Effector memory CD4-positive, alpha-beta T cell (primary cell): Measurements from ENCODE around the gene RNF41.

ENCODE experiments used
- DNase-seq, 3 donors: peaks; one replicate each; pipeline ENCODE4 v3.0.0-alpha.2; 2020
- H3K27ac ChIP-seq: 2 replicates; pipeline ENCODE4 v1.7.0; 2013; ENCODE audit warnings: mild to moderate bottlenecking, low read length, moderate library complexity; ENCODE audit not compliant: insufficient read depth, poor library complexity, severe bottlenecking
- H3K27me3 ChIP-seq: replicated peaks from 2 replicates; pipeline ENCODE4 v1.7.0; 2013; ENCODE audit warnings: mild to moderate bottlenecking, low read length; ENCODE audit not compliant: insufficient read depth, control insufficient read depth, poor library complexity, severe bottlenecking
- H3K36me3 ChIP-seq: 2 replicates; pipeline ENCODE4 v1.7.0; 2013; ENCODE audit warnings: mild to moderate bottlenecking, low read length, moderate library complexity; ENCODE audit not compliant: control insufficient read depth, insufficient read depth
- H3K4me1 ChIP-seq: 2 replicates; pipeline ENCODE4 v1.7.0; 2013; ENCODE audit warnings: low read length, mild to moderate bottlenecking; ENCODE audit not compliant: control insufficient read depth, insufficient read depth, poor library complexity, severe bottlenecking
- H3K4me3 ChIP-seq: 2 replicates; pipeline ENCODE4 v1.7.0; 2013; ENCODE audit warnings: low read length, low read depth, mild to moderate bottlenecking; ENCODE audit not compliant: insufficient read depth, poor library complexity, severe bottlenecking
- H3K9me3 ChIP-seq: 2 replicates; pipeline ENCODE4 v1.7.0; 2013; ENCODE audit warnings: mild to moderate bottlenecking, low read length, moderate library complexity; ENCODE audit not compliant: control insufficient read depth

The RNF41 gene

DNA sequence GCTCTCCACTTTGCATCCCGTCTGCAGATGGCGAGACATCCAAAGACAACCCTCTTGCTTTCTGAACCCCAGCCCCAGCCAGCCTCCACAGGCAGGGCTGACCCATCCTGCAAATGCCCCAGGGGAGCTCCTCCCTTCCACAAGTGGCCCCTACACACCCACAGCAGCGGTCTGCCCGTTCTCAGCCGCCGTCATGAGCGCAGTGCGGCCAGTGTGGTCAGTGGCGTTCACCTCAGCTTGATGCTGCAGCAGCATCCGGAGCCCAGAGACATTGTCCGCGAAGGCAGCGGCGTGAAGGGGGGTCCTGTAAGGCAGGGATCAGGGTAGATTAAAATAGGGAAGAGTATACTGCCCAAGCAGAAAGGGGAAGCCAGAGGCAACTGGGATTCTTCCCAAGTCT is 22.8 kb upstream of the RNF41 start:
- Histone ChIP-seq H3K36me3 (peaks cover 91% of the 10 kb centered on the region), H3K9me3 (no peaks in the 10 kb centered on the region), H3K4me3 (no peak overlapping the region), H3K27me3 (no peaks in the 10 kb centered on the region), H3K27ac (no peak overlapping the region), H3K4me1 (no peaks in the 10 kb centered on the region)
- DNase-seq, result no peak

DNA sequence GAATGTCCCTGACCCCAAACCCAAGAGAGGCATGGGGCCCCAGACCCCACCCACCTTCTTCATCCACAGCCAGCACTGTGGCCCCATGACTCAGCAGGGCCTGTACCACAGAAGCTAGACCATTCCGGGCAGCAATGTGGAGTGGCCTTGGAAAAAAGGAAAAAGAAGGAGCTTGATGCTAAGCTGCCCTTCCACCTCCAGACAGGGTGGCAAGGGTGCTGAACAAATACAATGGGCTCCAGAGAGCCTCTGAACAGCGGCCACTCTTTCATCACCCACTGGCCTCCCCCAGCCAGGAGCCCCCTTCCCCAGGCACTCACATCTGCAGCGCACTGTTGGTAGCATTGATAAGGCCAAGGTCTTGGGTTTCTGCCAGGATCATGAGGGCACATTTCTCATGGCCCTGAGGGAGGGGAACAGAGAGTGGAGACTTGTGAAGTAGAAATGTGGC is 22.0 kb upstream of the RNF41 start:
- H3K4me3 ChIP-seq, result no peak overlapping the region
- no peaks in the 10 kb centered on the region for H3K27me3 ChIP-seq
- H3K4me1 ChIP-seq, result no peaks in the 10 kb centered on the region
- no peaks in the 10 kb centered on the region for H3K9me3 ChIP-seq
- no peak overlapping the region for H3K27ac ChIP-seq
- DNase-seq, result no peak
- H3K36me3 ChIP-seq, result peaks cover 89% of the 10 kb centered on the region

DNA sequence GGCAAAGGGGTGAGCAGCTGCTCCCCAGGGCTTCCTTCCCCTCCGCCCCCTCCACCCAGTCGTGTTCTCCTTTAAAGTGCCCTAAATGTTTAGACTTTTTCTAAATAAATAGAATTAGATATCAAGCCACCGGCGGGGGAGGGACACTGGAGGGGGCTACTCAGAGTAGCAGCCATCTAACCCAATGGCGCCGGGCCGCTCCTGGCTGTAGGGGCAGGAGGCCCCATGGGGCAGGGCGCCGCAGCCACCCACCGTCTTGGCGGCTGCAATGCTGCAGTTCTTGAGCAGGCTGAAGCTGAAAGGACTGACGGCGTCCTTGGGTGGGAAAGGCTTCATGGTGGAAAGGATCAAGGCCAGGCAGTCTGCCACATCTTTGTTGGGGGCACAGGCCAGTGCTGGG is 21.3 kb upstream of the RNF41 start:
- H3K4me3 ChIP-seq, result no peak overlapping the region
- no peaks in the 10 kb centered on the region for H3K27me3 ChIP-seq
- no peaks in the 10 kb centered on the region for H3K4me1 ChIP-seq
- H3K36me3 ChIP-seq, result peaks cover 81% of the 10 kb centered on the region
- no peak overlapping the region for H3K27ac ChIP-seq
- no peak for DNase-seq
- no peaks in the 10 kb centered on the region for H3K9me3 ChIP-seq

DNA sequence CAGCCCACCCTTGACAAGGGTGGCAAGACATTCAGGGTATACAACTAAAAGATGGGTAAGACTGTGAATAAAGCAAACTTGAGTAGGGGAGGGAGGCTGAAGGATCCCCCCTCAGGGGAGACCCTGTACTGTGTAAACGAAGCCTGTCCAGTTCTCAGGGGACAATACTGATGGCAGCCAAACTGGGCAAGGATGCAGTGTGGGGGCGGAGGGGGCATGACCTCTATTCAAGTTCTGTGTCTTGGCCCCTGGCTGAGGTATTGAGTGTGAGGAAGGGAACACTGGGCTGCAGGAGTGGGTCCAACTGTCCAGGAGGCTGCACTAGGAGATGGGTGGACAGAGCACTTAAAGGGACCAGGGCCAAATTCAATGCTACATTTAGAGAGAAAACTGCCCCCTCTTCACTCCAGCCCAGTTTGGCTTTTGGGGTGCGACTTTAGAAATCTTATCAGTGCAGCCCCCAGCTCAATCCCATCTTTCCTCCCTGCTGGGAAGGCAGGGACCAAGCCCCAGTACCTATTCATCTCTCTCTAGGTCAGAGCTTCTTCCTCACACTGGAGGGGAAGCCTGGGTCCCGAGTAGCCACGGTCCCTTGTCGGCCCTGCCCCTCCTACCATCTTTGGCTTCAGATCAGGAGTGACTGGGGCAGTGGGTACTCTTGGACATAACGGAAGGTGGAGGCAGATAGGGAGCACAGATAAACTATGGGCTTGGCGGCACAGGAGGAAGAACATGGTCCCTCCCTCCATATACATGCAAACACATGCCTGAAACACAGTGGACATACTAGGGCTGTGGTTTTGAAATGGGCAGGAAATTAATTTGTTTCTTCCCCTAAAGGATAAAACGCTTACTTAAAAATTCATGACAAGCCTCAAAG is 19.9 kb upstream of the RNF41 start:
- peaks cover 70% of the 10 kb centered on the region for H3K36me3 ChIP-seq
- no peak overlapping the region for H3K27ac ChIP-seq
- no peaks in the 10 kb centered on the region for H3K4me1 ChIP-seq
- no peaks in the 10 kb centered on the region for H3K9me3 ChIP-seq
- DNase-seq, result no peak
- no peaks in the 10 kb centered on the region for H3K27me3 ChIP-seq
- H3K4me3 ChIP-seq, result no peak overlapping the region

DNA sequence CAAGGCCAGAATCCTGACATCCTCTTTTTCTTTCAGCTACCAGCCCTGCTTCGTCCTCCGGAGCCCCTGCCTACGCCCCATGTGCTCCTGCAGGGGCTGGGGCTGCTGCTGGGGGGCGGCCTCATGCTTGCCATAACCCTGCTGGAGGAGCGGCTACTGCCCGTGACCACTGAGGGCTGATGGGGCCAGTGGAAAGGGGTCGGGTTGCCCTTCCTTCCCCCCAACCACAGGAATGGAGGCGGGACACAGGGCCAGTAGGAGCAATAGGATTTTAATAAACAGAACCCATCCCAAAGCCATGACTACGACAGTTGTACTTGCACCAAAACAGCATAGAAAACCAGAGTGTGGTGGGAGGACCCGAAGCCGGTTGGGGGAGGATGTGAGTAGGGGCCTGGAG is 15.8 kb upstream of the RNF41 start:
- H3K36me3 ChIP-seq, result peaks cover 34% of the 10 kb centered on the region
- H3K27me3 ChIP-seq, result no peaks in the 10 kb centered on the region
- no peak overlapping the region for H3K27ac ChIP-seq
- no peaks in the 10 kb centered on the region for H3K4me1 ChIP-seq
- H3K4me3 ChIP-seq, result no peak overlapping the region
- no peaks in the 10 kb centered on the region for H3K9me3 ChIP-seq
- no peak for DNase-seq

DNA sequence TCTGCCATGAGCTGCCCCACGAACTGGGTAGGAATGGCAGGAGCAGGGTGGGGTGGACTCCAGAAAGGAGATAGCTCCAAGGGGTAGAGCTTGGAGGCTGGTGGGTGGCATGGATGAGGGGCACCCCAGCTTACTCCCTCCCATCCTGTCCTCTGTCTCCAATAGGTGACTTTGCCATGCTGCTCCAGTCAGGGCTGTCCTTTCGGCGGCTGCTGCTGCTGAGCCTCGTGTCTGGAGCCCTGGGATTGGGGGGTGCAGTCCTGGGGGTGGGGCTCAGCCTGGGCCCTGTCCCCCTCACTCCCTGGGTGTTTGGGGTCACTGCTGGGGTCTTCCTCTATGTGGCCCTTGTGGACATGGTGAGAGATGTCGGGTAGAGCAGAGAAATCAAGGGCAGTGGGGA is 15.3 kb upstream of the RNF41 start:
- Histone ChIP-seq H3K27ac (no peak overlapping the region), H3K4me1 (no peaks in the 10 kb centered on the region), H3K9me3 (no peaks in the 10 kb centered on the region), H3K36me3 (peaks cover 29% of the 10 kb centered on the region), H3K4me3 (no peak overlapping the region), H3K27me3 (no peaks in the 10 kb centered on the region)
- DNase-seq, result no peak

DNA sequence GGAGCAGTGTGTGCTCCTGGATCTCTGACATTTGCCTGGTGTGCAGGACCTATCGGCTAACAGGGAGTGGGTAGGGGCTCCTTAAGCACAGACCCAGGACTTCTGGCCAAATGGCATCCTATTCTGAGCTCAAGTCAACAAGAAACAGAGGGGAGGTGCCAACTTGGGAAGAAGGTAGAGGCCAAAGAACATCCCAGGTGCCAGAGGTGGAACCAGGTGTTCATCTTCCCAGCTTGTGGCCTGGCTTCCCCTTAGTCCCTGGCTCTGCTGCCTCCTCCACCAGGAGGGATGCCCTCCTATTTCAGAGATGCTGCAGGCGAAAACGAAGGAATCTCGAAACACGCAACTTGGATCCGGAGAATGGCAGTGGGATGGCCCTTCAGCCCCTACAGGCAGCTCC is 14.4 kb upstream of the RNF41 start:
- no peaks in the 10 kb centered on the region for H3K9me3 ChIP-seq
- DNase-seq, result no peak

DNA sequence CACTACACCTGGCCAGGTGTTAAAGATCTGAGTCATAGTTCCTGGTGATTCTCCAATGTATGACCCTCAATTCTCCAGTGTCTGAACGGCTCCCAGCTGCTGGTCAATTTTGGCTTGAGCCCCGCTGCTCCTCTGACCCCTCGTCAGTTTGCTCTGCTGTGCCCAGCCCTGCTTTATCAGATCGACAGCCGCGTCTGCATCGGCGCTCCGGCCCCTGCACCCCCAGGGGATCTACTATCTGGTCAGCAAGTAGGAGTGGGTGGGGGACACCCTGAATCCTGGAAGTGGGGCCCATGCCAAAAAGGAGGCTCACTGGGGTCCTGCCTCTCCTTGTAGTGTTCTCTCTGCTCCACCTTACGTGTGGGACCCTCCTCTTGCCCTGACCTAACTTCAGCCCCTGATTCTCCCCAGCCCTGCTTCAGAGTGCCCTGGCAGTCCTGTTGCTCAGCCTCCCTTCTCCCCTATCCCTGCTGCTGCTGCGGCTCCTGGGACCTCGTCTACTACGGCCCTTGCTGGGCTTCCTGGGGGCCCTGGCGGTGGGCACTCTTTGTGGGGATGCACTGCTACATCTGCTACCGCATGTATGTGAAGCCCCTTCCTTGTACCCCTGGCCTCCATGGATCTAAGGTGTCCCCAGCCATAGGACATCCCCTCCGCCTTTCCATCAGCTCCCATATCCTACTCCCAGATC is 13.2 kb upstream of the RNF41 start:
- peaks cover 8% of the 10 kb centered on the region for H3K36me3 ChIP-seq
- no peak overlapping the region for H3K27ac ChIP-seq
- H3K4me1 ChIP-seq, result no peaks in the 10 kb centered on the region
- H3K27me3 ChIP-seq, result no peaks in the 10 kb centered on the region
- no peaks in the 10 kb centered on the region for H3K9me3 ChIP-seq
- DNase-seq, result no peak
- H3K4me3 ChIP-seq, result no peak overlapping the region

More for the DNA sequence above, 14.4 kb upstream of the RNF41 start:
- Histone ChIP-seq H3K27ac (no peak overlapping the region), H3K27me3 (no peaks in the 10 kb centered on the region), H3K4me1 (no peaks in the 10 kb centered on the region), H3K4me3 (no peak overlapping the region), H3K36me3 (peaks cover 20% of the 10 kb centered on the region)

DNA sequence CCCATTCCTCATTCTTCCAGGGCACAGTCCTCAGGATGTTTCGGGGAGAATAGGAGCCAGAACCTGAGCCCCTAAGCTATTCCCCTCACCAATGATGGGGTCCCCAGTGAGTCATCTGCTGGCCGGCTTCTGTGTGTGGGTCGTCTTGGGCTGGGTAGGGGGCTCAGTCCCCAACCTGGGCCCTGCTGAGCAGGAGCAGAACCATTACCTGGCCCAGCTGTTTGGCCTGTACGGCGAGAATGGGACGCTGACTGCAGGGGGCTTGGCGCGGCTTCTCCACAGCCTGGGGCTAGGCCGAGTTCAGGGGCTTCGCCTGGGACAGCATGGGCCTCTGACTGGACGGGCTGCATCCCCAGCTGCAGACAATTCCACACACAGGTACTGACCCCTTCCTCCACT is 9.5 kb upstream of the RNF41 start:
- Histone ChIP-seq H3K27ac (no peak overlapping the region), H3K4me1 (no peaks in the 10 kb centered on the region), H3K4me3 (no peak overlapping the region), H3K27me3 (no peaks in the 10 kb centered on the region), H3K9me3 (no peaks in the 10 kb centered on the region), H3K36me3 (no peaks in the 10 kb centered on the region)
- no peak for DNase-seq
